Neural progenitor cell (in vitro differentiated cells): ENCODE results near the gene THEMIS2.

ENCODE experiments used
- EZH2 ChIP-seq: fragments of 200-600 bp; sonication (generic); IDR thresholded peaks from 2 replicates; pipeline ENCODE4 v1.6.1; 2017; ENCODE audit warnings: antibody characterized with exemption, mild to moderate bottlenecking, moderate library complexity
- TF ChIP-seq, protein P1 (sequence below): fragments of 200-600 bp; sonication (generic); IDR thresholded peaks from 2 replicates; pipeline ENCODE4 v1.5.1; 2017; ENCODE audit warnings: antibody characterized with exemption, mild to moderate bottlenecking

DNA sequence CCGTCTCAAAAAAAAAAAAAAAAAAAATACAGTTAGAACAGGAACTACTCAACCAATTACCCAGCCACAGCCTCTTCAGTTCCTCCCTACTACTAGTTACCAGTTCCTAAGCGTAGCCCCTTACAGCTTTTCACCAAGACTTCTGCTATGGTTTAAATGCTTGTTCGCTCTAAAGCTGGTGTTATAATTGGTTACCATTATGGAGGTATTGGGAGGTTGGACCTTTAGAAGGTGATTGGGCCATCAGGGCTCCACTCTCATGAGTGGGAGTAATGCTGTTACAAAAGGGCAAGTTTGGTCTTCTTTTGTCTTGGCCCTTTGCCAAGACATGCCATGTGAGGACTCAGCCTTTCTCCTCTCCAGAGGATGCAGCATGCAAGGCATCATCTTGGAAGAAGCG, 59.4 kb downstream of the THEMIS2 start:
- TF ChIP-seq, protein P1, sequence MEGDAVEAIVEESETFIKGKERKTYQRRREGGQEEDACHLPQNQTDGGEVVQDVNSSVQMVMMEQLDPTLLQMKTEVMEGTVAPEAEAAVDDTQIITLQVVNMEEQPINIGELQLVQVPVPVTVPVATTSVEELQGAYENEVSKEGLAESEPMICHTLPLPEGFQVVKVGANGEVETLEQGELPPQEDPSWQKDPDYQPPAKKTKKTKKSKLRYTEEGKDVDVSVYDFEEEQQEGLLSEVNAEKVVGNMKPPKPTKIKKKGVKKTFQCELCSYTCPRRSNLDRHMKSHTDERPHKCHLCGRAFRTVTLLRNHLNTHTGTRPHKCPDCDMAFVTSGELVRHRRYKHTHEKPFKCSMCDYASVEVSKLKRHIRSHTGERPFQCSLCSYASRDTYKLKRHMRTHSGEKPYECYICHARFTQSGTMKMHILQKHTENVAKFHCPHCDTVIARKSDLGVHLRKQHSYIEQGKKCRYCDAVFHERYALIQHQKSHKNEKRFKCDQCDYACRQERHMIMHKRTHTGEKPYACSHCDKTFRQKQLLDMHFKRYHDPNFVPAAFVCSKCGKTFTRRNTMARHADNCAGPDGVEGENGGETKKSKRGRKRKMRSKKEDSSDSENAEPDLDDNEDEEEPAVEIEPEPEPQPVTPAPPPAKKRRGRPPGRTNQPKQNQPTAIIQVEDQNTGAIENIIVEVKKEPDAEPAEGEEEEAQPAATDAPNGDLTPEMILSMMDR = no peak
- no peak for TF ChIP-seq EZH2
